ENCODE results near the gene ZNF860.

- TF ChIP-seq REST (IDR thresholded peaks at IDR 0.05; ENCODE audit: insufficient read depth in 1 of 2, low read depth in 2 of 2, low read length in 2 of 2) (no peak), TAF1 (IDR thresholded peaks at IDR 0.05; ENCODE audit: borderline replicate concordance, insufficient read depth, low read length) (no peak), POLR2AphosphoS5 (IDR thresholded peaks at IDR 0.05; ENCODE audit: low read depth, low read length) (no peak)
These were observed 15.9 kb downstream of the ZNF860 start for GRCh38 chr3:31997500-31997899.

All from PFSK-1 (cell line).